ENCODE results near the gene ANO2.

The ANO2 gene

GRCh38 chr12:5524769-5525436 is 420.2 kb downstream of the ANO2 start:
- peak; percentile 50 for DNase-seq

DNA sequence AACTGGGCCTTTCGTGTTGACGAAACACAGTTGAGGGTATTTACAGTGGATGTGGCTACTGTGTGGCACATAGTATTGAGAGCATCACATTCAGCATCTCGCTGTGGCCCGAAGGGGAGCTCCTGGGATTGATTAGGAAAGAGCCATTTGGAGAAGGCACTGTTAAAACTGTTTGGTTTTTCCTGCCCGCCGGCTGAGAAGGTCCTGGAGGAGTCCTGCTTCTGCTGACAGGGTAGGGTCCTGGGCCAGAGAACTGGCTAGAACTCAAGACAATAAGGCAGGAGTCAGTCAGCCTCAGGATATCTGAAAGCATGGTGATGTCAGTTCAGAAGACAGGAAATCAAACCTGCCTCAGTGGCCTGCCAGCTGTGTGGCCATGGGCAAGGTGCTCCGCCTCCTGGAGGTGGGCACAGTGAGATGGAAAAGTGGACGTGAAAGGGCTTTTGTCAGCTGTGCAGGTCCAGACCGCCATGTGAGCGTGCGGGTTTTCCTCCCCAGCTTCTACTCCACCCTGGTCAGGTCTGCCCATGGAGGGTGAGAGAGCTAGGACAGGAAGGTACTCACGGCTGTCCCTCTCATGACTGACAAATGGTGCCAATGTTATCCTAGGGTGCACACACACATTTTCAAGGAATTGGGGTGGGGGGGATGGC is 420.8 kb downstream of the ANO2 start:
- DNase-seq = peak; percentile 43

GRCh38 chr12:5523396-5524115 is 421.5 kb downstream of the ANO2 start:
- DNase-seq = peak; percentile 39

GRCh38 chr12:5522432-5523335 is 422.4 kb downstream of the ANO2 start:
- DNase-seq = peak; percentile 54

- DNase-seq = peak; percentile 44
Measured at GRCh38 chr12:5521456-5522325, 423.4 kb downstream of the ANO2 start.

DNA sequence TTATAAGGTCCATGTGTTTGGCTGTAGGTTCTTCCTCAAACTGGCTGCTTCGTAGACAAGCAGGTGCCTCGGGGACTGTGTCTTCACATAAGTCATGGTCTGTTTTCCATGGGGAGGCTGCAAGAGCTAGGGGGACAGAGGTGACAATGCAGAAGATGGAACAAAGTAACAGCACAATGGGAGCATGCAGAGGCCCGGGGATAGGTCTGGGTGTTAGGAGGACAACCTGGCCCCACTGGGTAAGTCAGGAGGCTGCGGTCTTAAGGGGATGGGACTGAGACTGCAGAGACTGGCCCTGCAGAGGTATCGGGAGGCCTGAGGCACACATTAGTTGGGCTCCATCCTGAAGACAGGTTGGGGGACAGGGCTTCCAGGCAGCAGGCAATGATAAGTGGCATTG is 424.2 kb downstream of the ANO2 start:
- DNase-seq = peak; percentile 43

DNA sequence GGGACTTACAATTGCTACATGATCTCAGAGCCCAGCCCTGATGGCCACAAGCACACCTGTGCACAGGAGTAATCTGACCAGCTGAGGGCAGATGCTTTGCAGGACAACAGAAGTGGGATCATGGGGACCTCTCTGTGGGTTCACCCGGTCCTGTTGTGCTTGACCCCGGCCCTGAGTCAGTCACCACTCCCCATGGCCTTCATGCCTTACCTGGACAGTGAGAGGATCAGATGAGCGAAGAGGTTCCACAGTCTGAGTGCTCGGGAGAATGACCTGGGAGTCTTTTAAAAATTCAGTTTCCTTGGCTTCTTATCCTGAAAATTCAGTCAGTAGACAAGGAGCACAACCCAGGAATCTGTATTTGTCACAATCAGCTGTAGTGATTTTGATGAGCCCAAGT is 425.0 kb downstream of the ANO2 start:
- DNase-seq = peak; percentile 42

GRCh38 chr12:5518584-5519365 is 426.3 kb downstream of the ANO2 start:
- DNase-seq = peak; percentile 57

- DNase-seq = peak; percentile 70
Measured at GRCh38 chr12:5516371-5517241, 428.5 kb downstream of the ANO2 start.

DNA sequence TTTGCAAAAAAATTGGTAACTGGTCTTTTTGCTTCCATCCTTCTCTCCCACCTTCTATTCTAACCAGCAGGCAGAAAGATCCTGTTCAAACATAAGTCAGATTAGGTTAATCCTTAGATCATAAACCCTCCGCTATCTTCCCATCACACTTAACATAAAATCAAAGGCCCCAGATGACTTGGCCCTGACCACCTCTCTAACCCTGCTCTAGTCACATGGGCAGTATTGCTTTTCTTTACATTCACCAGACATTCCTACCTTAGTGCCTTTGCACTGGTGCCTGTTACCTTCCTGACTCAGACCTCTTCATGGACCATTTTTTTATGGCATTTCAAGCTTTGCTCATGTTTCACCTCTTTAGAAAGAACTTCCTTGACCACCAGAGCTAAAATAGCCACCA is 429.6 kb downstream of the ANO2 start:
- peak; percentile 30 for DNase-seq

DNA sequence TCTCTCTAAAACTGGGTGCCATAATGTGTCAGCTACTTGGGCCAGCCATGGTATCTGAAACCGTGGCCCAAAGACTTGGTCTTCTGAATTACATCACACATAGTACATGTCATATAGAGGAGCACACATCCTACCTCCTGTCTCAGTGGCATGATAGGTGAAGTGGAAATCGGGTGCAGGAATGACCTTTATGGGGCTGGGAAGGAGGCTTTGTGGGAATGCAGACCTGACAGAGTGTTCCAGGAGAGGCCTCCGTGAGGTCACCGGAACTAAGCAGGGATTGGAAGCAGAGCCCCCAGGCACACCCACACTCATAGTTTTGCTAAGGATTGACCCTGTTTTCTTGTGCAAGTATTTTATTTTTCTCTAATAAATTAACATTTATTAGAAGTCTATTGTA is 430.5 kb downstream of the ANO2 start:
- peak; percentile 42 for DNase-seq

- peak; percentile 47 for DNase-seq
Measured at GRCh38 chr12:5514016-5514415, 431.0 kb downstream of the ANO2 start.

DNA sequence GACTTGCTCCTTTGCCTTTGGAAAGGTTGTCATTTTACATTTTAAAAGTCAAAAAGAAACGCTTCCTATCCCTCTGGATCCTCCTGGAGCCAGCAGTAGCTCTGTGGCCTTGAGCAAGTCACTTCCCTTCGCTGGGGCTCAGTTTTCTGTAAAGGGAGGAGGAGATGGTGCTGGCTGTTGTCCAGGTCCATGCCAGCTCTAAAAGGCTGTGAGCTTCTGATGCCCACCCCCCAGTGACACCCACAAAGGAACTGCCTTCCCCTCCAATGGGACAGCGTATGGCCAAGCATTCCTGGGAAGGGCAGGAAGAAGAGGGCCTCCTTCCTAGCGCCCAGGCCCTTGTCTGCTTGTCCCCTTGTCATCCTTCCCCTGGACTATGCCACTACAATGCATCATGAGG is 431.7 kb downstream of the ANO2 start:
- no peak for DNase-seq
